NCI-H128 (cell line): Measurements from ENCODE around the gene EEF2.

Experiments used
- DNase-seq: peaks from one replicate; lab custom pipeline; 2025; ENCODE audit not compliant: unreplicated experiment; lab: John Stamatoyannopoulos, UW

The EEF2 gene

GRCh38 chr19:3984908-3985642 is at the start of gene EEF2:
EEF2 (minus strand) TSS chr19:3985463; CDS start chr19:3985380, 83 bp downstream.
- DNase-seq: peak; percentile 87

- no peak for DNase-seq
Observed at GRCh38 chr19:4034048-4035017, 49.1 kb upstream of the EEF2 start.

- no peak for DNase-seq
Observed at GRCh38 chr19:4033028-4033956, 48.0 kb upstream of the EEF2 start.

GRCh38 chr19:4032436-4032835 is 47.2 kb upstream of the EEF2 start:
- DNase-seq: no peak

- DNase-seq: no peak
Observed at GRCh38 chr19:4031420-4031819, 46.2 kb upstream of the EEF2 start.

GRCh38 chr19:4030981-4031380 is 45.7 kb upstream of the EEF2 start:
- DNase-seq: no peak

- DNase-seq: no peak
Observed at GRCh38 chr19:4030552-4030951, 45.3 kb upstream of the EEF2 start.

GRCh38 chr19:4029247-4029614 is 44.0 kb upstream of the EEF2 start:
- no peak for DNase-seq

GRCh38 chr19:4028334-4029246 is 43.3 kb upstream of the EEF2 start:
- no peak for DNase-seq

- DNase-seq: no peak
Observed at GRCh38 chr19:4027146-4027545, 41.9 kb upstream of the EEF2 start.

- DNase-seq: no peak
Observed at GRCh38 chr19:4025317-4025716, 40.1 kb upstream of the EEF2 start.

- no peak for DNase-seq
Observed at GRCh38 chr19:4023600-4024398, 38.5 kb upstream of the EEF2 start.

GRCh38 chr19:4019578-4019977 is 34.3 kb upstream of the EEF2 start:
- no peak for DNase-seq

- no peak for DNase-seq
Observed at GRCh38 chr19:4018775-4019504, 33.7 kb upstream of the EEF2 start.

- DNase-seq: no peak
Observed at GRCh38 chr19:4018140-4018613, 32.9 kb upstream of the EEF2 start.

GRCh38 chr19:4016903-4017638 is 31.8 kb upstream of the EEF2 start:
- no peak for DNase-seq

GRCh38 chr19:4016486-4016885 is 31.2 kb upstream of the EEF2 start:
- DNase-seq: no peak
